Karpas-422 (cell line): Measurements from ENCODE around the gene IPO11. TPM values are rescaled to one million over a fixed set of nuclear protein-coding genes. Genes with fewer than 3 reads are reported as not detected.

ENCODE experiments used
- DNase-seq: peaks from one replicate; pipeline ENCODE4 v3.0.0-alpha.2; 2015
- H2AFZ ChIP-seq: fragments of 200-600 bp; sonication (generic); 2 replicates; pipeline ENCODE4 v1.6.1; 2014; ENCODE audit warnings: antibody characterized with exemption, low read length, mixed read lengths
- H3K27ac ChIP-seq: fragments of 200-600 bp; sonication (generic); 2 replicates; pipeline ENCODE4 v1.5.1; 2014; ENCODE audit warnings: mild to moderate bottlenecking, low read length, moderate library complexity
- H3K27me3 ChIP-seq: fragments of 200-600 bp; sonication (generic); 2 replicates; pipeline ENCODE4 v1.6.1; 2014; ENCODE audit warnings: low read length, mixed read lengths
- H3K36me3 ChIP-seq: fragments of 200-600 bp; sonication (generic); 2 replicates; pipeline ENCODE4 v1.6.1; 2014; ENCODE audit warnings: low read length, mixed read lengths; ENCODE audit not compliant: insufficient read depth
- H3K4me1 ChIP-seq: fragments of 200-600 bp; sonication (generic); 2 replicates; pipeline ENCODE4 v1.6.1; 2014; ENCODE audit warnings: mild to moderate bottlenecking, low read length, mixed read lengths
- H3K4me2 ChIP-seq: fragments of 200-600 bp; sonication (generic); 2 replicates; pipeline ENCODE4 v1.6.1; 2014; ENCODE audit warnings: low read length, low read depth, mild to moderate bottlenecking; ENCODE audit not compliant: poor library complexity, severe bottlenecking
- H3K4me3 ChIP-seq: fragments of 200-600 bp; sonication (generic); 2 replicates; pipeline ENCODE4 v1.5.1; 2014; ENCODE audit warnings: mild to moderate bottlenecking, antibody characterized with exemption, low read length, mixed read lengths
- H3K79me2 ChIP-seq: fragments of 200-600 bp; sonication (generic); 2 replicates; pipeline ENCODE4 v1.6.1; 2014; ENCODE audit warnings: mild to moderate bottlenecking, low read length, mixed read lengths
- H3K9ac ChIP-seq: fragments of 200-600 bp; sonication (generic); 2 replicates; pipeline ENCODE4 v1.6.0; 2014; ENCODE audit warnings: low read length
- H3K9me2 ChIP-seq: fragments of 200-600 bp; sonication (generic), shearing (Covaris generic); replicated peaks from 2 replicates; pipeline ENCODE4 v1.6.0; 2014; ENCODE audit warnings: mild to moderate bottlenecking, low read length, moderate library complexity; ENCODE audit not compliant: insufficient read depth
- H3K9me3 ChIP-seq: fragments of 300-700, 200-600 bp; sonication (generic); 2 replicates; pipeline ENCODE4 v1.6.1; 2014; ENCODE audit warnings: low read length, mixed read lengths
- H4K20me1 ChIP-seq: fragments of 200-600 bp; sonication (generic); 2 replicates; pipeline ENCODE4 v1.6.1; 2014; ENCODE audit warnings: mild to moderate bottlenecking, antibody characterized with exemption, low read length, low read depth; ENCODE audit not compliant: insufficient read depth
- total RNA-seq: library from RNA; depleted of rRNA; stranded (reverse); fragments of >200 nt; shearing (Covaris generic); gene quantifications from 2 replicates; pipeline ENCODE4 v1.2.3, GENCODE V29; 2014; ENCODE audit warnings: low replicate concordance

Gene IPO11
- total RNA-seq, 1 experiment from 2014 or later, result 31.5 TPM

DNA sequence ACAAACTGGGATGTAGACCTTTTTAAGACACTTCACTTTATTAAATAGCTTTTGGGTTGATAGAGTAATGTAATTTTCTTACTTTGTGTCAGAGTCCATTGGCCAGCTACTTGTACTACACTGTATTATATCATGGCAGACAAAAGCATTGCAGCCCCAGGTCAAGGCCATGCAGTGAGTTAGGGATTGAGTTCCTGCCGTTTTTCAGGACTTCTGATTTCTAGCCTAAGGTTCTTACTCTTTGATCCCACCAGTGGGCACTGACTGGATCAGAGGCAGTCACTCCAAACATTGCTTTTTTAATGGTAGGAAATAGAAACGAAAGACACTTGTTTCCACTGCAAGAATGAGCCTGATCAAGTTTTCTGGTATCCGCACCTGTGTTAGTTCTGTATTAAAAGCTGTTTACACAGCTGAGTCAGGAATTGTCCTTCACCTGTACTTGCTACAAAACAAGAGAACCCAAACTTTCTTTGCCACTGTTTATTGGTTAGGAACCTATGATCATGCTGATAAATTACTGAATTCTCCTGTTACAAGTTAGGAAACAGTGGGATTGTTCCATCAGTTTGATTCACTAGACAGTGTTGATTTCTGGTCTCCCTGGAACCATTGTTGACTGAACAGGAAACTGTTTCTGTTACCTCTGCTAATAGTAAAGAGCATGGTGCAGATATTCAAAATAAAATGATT is 188.1 kb downstream of the IPO11 start:
- no peaks in the 10 kb centered on the region for H3K4me1 ChIP-seq
- H3K36me3 ChIP-seq, result no peaks in the 10 kb centered on the region
- H3K4me3 ChIP-seq, result no peak overlapping the region
- H4K20me1 ChIP-seq, result no peaks in the 10 kb centered on the region
- H3K9me2 ChIP-seq, result no peaks in the 10 kb centered on the region
- DNase-seq, result no peak
- no peaks in the 10 kb centered on the region for H3K9me3 ChIP-seq
- H3K27ac ChIP-seq, result no peak overlapping the region
- peaks cover 7% of the 10 kb centered on the region; the same call in 1 of the 2 replicates for H3K79me2 ChIP-seq
- no peaks in the 10 kb centered on the region for H3K27me3 ChIP-seq
- H2AFZ ChIP-seq, result no peak overlapping the region
- no peak overlapping the region for H3K4me2 ChIP-seq
- no peak overlapping the region for H3K9ac ChIP-seq

DNA sequence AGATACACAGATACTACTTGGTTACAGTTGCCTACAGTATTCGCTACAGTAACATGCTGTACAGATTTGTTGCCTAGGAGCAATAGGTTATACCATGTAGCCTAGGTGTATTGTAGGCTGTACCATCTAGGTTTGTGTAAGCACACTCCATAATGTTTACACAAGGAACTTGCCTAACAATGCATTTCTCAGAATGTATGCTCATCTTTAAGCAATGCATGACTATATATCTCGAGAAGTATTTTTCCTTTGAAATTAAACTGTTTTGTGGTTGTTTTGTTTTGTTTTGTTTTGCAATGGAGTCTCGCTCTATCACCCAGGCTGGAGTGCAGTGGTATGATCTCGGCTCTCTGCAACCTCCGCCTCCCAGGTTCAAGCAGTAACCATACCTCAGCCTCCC is 191.4 kb downstream of the IPO11 start:
- no peak overlapping the region for H3K9ac ChIP-seq
- no peak overlapping the region for H2AFZ ChIP-seq
- H3K9me3 ChIP-seq, result no peaks in the 10 kb centered on the region
- peaks cover 5% of the 10 kb centered on the region for H3K79me2 ChIP-seq
- H3K27me3 ChIP-seq, result no peaks in the 10 kb centered on the region
- H3K4me1 ChIP-seq, result no peaks in the 10 kb centered on the region
- no peaks in the 10 kb centered on the region for H3K9me2 ChIP-seq
- no peak overlapping the region for H3K4me3 ChIP-seq
- DNase-seq, result no peak
- no peak overlapping the region for H3K4me2 ChIP-seq
- H4K20me1 ChIP-seq, result no peaks in the 10 kb centered on the region
- no peak overlapping the region for H3K27ac ChIP-seq
- H3K36me3 ChIP-seq, result no peaks in the 10 kb centered on the region

DNA sequence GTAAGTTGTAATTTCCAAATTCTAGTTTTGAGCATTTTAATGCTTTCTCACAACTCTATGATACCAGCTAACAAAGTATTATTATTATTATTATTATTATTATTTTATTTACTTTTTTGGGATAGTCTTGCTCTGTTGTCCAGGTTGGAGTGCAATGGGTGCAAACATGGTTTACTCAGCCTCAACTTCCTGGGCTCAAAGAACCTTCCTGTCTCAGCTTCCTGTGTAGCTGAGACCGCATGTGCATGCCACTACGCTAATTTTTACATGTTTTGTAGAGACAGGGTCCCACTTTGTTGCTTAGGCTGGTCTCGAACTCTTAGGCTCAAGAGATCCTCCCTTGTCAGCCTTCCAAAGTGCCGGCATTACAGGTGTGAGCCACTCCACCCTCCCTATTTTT is 193.1 kb downstream of the IPO11 start:
- H3K9me3 ChIP-seq, result no peaks in the 10 kb centered on the region
- H3K79me2 ChIP-seq, result peaks cover 8% of the 10 kb centered on the region
- no peaks in the 10 kb centered on the region for H4K20me1 ChIP-seq
- no peaks in the 10 kb centered on the region for H3K27me3 ChIP-seq
- no peaks in the 10 kb centered on the region for H3K9me2 ChIP-seq
- no peak overlapping the region for H3K9ac ChIP-seq
- no peak overlapping the region for H3K27ac ChIP-seq
- no peak for DNase-seq
- no peaks in the 10 kb centered on the region for H3K4me1 ChIP-seq
- H3K4me2 ChIP-seq, result no peak overlapping the region
- H2AFZ ChIP-seq, result no peak overlapping the region
- no peak overlapping the region for H3K4me3 ChIP-seq
- H3K36me3 ChIP-seq, result no peaks in the 10 kb centered on the region

DNA sequence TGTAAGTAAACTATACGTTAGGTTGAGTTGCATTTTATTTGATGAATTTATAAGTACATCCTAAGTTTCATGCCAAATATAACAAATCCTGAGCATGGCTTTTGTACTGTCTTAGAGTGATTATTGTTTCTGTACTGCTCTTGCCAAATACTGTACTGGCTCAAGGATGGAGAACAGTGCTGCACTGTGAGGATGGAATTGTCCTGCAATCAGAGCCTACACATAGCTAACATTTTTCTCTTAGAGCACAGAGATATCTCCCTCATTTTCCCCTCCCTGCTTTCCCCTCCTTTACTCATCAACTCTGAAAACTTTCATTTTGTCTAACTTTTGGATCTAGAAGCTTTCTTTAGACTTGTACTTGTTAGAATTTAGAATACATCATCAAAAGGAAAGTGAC is 194.3 kb downstream of the IPO11 start:
- H3K27ac ChIP-seq, result no peak overlapping the region
- no peaks in the 10 kb centered on the region for H3K36me3 ChIP-seq
- no peaks in the 10 kb centered on the region for H3K4me1 ChIP-seq
- H3K27me3 ChIP-seq, result no peaks in the 10 kb centered on the region
- H3K79me2 ChIP-seq, result peaks cover 3% of the 10 kb centered on the region; the same call in 1 of the 2 replicates
- no peak overlapping the region for H3K4me2 ChIP-seq
- no peaks in the 10 kb centered on the region for H3K9me2 ChIP-seq
- H4K20me1 ChIP-seq, result no peaks in the 10 kb centered on the region
- H2AFZ ChIP-seq, result no peak overlapping the region
- H3K9ac ChIP-seq, result no peak overlapping the region
- H3K4me3 ChIP-seq, result no peak overlapping the region
- DNase-seq, result no peak
- no peaks in the 10 kb centered on the region for H3K9me3 ChIP-seq

DNA sequence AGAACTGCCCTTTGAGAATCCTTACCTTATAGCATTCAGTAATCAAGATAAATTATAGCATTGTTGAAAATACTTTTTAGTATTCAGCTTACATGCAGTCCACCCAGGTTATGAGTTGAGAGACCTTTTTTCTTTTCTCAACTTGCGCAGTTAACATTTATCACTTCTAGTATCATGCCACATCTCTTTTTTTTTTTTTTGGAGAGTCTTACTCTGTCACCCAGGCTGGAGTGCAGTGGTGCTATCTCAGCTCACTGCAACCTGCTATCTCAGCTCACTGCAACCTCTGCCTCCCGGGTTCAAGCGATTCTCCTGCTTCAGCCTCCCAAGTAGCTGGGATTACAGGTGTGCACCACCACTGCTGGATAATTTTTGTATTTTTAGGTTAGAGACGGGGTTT is 195.1 kb downstream of the IPO11 start:
- Histone ChIP-seq H3K4me1 (no peaks in the 10 kb centered on the region), H3K27me3 (no peaks in the 10 kb centered on the region), H4K20me1 (no peaks in the 10 kb centered on the region), H3K27ac (no peak overlapping the region), H3K9me2 (no peaks in the 10 kb centered on the region), H3K79me2 (peaks cover 3% of the 10 kb centered on the region; the same call in 1 of the 2 replicates), H3K9me3 (no peaks in the 10 kb centered on the region), H3K9ac (no peak overlapping the region), H3K4me2 (no peak overlapping the region), H2AFZ (no peak overlapping the region), H3K4me3 (no peak overlapping the region), H3K36me3 (no peaks in the 10 kb centered on the region)
- DNase-seq, result no peak

- no peaks in the 10 kb centered on the region for H3K9me3 ChIP-seq
- DNase-seq, result no peak
- no peaks in the 10 kb centered on the region for H3K9me2 ChIP-seq
- no peak overlapping the region for H2AFZ ChIP-seq
- H3K27me3 ChIP-seq, result no peaks in the 10 kb centered on the region
- no peaks in the 10 kb centered on the region for H4K20me1 ChIP-seq
- no peaks in the 10 kb centered on the region for H3K4me1 ChIP-seq
- H3K79me2 ChIP-seq, result peaks cover 5% of the 10 kb centered on the region; the same call in 1 of the 2 replicates
- H3K9ac ChIP-seq, result no peak overlapping the region
- no peak overlapping the region for H3K27ac ChIP-seq
- H3K4me2 ChIP-seq, result no peak overlapping the region
- H3K4me3 ChIP-seq, result no peak overlapping the region
- no peaks in the 10 kb centered on the region for H3K36me3 ChIP-seq
These were observed 196.3 kb downstream of the IPO11 start for GRCh38 chr5:62608529-62609511.

DNA sequence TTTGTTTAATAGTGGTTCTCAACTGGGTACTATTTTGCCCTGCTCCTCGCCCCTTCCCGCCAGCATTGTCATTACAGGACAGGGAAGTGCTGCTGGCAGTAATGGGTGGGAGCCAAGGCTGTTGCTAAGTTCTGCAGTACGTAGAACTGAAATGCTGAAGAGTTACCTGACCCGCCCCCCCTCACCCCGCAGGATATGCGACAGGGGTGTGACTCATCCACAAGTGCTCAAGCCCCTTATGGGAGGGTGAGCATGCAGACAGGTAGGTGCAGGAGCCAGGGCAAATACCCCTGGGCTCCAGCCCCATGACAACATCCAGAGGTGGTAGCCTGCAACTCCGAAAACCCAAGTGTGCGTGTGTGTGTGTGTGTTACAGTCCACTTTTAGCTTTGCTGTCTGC is 201.8 kb downstream of the IPO11 start:
- Histone ChIP-seq H3K4me2 (no peak overlapping the region), H3K9ac (no peak overlapping the region), H4K20me1 (no peaks in the 10 kb centered on the region), H3K36me3 (no peaks in the 10 kb centered on the region), H3K4me1 (no peaks in the 10 kb centered on the region), H3K79me2 (0 out of 2 replicates have a peak, but pooled peaks cover 6% of the 10 kb centered on the region), H3K27ac (no peak overlapping the region), H3K27me3 (no peaks in the 10 kb centered on the region), H3K9me2 (no peaks in the 10 kb centered on the region), H3K9me3 (no peaks in the 10 kb centered on the region), H3K4me3 (no peak overlapping the region), H2AFZ (no peak overlapping the region)
- no peak for DNase-seq

GRCh38 chr5:62616615-62617277 is 204.2 kb downstream of the IPO11 start:
- Histone ChIP-seq H3K36me3 (no peaks in the 10 kb centered on the region), H3K27ac (no peak overlapping the region), H3K9me3 (no peaks in the 10 kb centered on the region), H4K20me1 (no peaks in the 10 kb centered on the region), H2AFZ (no peak overlapping the region), H3K4me1 (no peaks in the 10 kb centered on the region), H3K4me3 (no peak overlapping the region), H3K4me2 (no peak overlapping the region), H3K27me3 (no peaks in the 10 kb centered on the region), H3K9ac (no peak overlapping the region), H3K79me2 (0 out of 2 replicates have a peak, but pooled peaks cover 8% of the 10 kb centered on the region), H3K9me2 (no peaks in the 10 kb centered on the region)
- DNase-seq, result no peak
